Glomerular visceral epithelial cell (primary cell): Measurements from ENCODE around the gene CCL22.
A peak's percentile ranks its signal among the peaks of the same experiment; 100 is the strongest.
"Not testable (repeated sequence)": the region's sequence is repeated elsewhere in the genome, so short reads cannot be mapped to it uniquely, and the experiment has no call there.

Experiments used
- DNase-seq: peaks from one replicate; pipeline ENCODE4 v3.0.0-alpha.2; 2016; ENCODE audit errors: extremely low spot score

The CCL22 gene

DNA sequence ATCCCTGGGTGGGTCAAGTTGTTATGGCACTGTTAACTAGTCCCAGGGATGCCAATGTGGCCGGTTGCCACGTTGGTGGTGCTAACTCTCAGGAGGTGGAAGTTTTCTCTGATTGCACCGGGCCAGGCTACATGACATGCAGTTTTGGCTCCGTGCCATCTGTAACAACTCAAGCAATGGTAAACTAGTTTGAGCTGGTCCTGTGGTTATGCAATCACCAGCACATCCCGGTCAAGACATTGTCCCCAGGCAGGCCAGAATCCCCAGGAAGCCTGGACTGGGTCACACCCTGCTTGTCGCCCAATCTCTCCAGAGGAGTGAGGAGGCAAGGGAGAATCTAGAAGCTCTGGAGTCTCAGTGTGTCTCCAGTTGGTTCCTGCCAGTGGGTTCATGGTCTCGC lies 35.9 kb downstream of the CCL22 start:
- peak; percentile 44 for DNase-seq

- no peak for DNase-seq
Measured at GRCh38 chr16:57395026-57395425, 36.4 kb downstream of the CCL22 start.

DNA sequence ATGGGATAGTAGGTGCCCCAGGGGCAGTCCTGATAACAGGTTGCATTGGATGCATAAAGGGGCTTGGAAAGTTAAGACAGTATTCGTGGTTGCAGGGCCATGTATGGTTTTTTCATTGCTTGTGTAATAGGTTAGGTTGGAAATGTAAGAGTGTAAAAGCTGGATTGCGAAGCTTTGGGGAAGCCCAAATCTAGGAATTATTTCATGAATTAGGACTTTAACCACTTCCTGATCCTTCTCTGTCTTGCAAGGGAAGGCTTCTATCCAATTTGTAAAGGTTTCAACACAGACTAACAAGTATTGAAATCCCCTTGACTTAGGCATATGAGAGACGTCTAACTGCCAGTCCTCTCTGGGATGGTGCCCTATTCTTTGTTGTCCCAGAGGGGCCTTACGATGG lies 38.2 kb downstream of the CCL22 start:
- no peak for DNase-seq

DNA sequence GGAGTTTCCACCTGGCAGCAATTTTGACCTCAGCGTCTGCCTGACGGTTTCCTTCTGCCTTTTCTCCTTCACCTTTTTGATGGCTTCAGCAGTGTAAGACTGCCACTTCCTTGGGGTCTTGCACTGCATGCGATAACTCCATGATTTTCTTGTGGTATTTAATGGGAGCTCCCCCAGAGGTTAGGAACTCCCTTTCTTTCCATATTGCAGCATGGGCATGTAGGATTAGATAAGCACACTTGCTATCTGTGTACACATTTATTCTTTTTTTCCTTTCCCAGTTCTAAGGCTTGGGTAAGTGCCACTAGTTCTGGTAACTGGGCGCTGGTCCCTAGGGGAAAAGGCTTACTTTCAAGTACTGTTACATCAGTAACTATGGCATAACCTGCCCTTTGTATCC lies 38.9 kb downstream of the CCL22 start:
- not testable (repeated sequence) for DNase-seq

- DNase-seq = no peak
Measured at GRCh38 chr16:57401943-57402640, 43.5 kb downstream of the CCL22 start.

GRCh38 chr16:57403965-57404817 lies 45.6 kb downstream of the CCL22 start, which contains the start of gene CCL17:
Gene CCL17 (plus strand): TSS chr16:57404767. CDS start chr16:57413933, 9,166 bp downstream.
- no peak for DNase-seq

GRCh38 chr16:57405097-57405496 lies 46.5 kb downstream of the CCL22 start:
- no peak for DNase-seq

- no peak for DNase-seq
Measured at GRCh38 chr16:57406881-57407280, 48.3 kb downstream of the CCL22 start.

DNA sequence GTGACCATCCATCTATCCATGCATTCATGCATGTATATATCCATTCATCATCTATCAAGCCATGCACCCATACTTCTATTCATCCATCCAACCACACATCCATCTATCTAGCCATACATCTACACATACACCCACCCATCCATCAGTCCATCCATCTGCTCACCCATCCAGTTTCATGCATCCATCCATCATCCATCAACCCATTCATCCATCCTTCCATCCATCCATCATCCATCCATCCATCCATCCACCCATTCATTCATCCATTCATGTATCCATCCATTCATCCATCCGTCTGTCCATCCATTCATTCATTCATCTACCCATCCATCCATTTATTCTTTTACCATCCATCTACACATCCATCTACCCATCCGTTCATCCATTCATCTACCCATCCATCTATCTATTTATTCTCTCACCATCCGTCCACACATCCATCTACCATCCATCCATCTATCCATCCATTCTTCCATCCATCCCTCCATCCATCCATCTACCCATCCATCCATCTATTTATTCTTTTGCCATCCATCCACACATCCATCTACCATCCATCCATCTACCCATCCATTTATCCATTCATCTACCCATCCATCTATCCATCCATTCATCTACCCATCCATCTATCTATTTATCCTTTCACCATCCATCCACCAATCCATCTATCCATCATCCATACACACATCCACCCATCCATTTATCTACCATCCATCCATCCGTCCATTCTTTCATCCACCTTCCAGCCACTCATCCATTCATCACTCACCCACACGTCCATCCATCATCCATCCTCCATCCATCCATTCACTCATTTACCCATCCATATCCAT lies 49.2 kb downstream of the CCL22 start:
- DNase-seq = no peak

DNA sequence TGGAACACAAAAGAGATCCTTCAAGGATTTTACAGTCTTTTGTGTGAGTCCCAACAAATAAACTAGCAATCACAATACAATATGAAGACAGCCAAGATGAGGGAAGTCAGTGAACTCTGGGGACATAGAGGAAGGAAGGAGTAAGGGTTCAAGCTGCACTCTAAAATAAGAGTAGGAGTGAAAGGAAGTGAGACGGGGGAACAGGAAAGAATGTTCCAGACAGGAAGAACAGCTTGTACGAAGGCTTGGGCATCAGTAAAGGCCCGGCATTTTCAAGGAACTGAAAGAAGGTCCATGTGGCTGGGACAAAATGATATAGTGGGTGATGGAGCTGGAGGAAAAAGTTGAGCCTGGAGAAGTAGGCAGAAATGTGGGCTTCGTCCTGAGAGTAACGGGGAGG lies 50.5 kb downstream of the CCL22 start:
- DNase-seq = no peak

- DNase-seq = no peak
Measured at GRCh38 chr16:57409870-57410587, 51.4 kb downstream of the CCL22 start.

GRCh38 chr16:57411362-57411976 lies 52.9 kb downstream of the CCL22 start:
- no peak for DNase-seq

- DNase-seq = no peak
Measured at GRCh38 chr16:57412584-57412983, 54.0 kb downstream of the CCL22 start.

DNA sequence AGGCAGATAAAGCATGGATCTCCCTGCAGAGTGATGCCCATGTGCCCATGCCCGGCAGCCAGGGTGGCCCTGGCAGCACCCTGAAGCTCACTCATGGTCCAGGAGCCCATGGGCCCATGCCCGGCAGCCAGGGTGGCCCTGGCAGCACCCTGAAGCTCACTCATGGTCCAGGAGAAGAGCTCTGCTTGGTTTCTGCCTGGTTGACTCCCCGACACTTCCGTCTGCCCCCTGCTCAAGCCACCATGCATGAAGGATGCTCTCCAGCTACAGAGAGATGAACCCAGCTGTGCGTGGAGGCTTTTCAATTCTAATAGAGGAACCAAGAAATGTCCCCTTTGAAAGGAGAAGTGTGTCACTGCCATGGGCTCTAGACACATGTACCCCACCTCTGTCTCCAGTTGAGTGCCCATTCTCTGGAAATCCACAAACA lies 54.7 kb downstream of the CCL22 start:
- no peak for DNase-seq

GRCh38 chr16:57413733-57414132 lies 55.1 kb downstream of the CCL22 start:
- DNase-seq = no peak
